HL-60/S4 treated with retinoic acid at 250 ng/mL for 4 days and 3 days (cell line): ENCODE measurements around the gene RANBP17.

Source experiments
- in situ Hi-C: fragments of 300-500 bp; cut with MboI; formaldehyde crosslinking; loops from 2 replicates; pipeline ENCODE4 v1.7.0; 2022; ENCODE audit warnings: low sequenced_read_pairs

RANBP17 gene

DNA sequence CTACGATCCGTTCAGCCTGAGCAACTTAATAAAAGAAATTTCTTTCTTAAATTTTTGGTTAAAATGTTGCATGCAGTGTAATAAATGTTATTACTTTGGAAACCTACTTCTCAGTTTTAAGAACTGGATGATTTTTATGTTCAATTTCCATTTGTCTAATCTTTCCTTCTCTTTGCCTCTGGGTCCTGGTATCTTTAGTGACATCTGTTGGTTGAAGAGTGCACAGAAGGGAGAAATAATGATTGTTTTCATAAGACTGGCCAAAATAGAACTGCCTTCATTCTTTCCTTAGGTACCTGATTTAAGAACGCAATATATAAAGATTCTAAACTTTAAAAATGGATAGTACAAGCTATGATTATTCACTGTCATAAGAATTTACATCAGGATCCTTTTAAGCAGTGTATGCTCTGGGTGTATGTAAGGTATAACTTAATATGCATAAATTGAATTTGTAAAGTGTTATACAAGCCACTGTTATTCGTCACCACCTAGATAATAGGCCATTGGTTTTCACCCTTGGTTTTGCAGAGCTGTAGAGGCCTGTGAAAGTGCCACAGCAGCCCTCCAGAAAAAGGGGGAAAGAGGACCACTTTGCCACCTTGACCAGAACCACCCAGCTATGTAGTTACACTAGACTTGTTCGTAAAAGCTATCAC is 364.4 kb downstream of the RANBP17 start:
- in situ Hi-C loops: no loop called here

DNA sequence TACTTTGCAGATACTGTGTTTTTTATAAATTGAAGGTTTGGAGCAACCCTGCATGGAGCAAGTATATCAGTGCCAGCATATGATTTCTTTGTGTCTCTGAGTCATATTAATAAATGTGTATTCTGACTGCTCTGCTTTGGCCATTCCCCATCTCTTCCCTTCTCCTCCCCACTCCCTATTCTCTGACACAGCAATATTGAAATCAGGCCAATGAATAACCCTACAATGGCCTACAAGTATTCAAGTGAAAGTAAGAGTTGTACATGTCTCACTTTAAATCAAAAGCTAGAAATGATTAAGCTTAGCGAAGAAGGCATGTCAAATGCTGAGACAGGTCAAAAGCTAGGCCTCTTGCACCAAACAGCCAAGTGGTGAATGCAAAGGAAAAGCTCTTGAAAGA is 365.0 kb downstream of the RANBP17 start:
- in situ Hi-C loops: no loop called here

DNA sequence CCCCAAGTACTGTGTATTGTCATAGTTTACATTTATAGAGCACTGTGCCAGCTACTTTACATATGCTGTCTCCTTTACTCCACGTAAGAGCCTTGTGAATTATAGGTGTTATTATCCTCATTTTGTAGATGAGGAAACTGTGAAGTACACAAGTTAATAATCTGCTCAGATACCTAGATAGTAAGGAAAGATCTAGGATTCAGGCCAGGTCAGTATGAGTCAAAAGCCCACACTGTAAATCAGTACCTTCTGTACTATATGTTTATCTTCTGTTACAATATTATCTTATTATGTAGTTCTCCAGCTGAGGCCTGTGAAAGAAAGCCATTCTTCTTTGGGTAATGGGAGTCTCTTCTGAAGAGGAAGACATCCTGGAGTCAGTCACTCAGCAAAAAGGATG is 374.8 kb downstream of the RANBP17 start:
- in situ Hi-C loops: no loop called here

DNA sequence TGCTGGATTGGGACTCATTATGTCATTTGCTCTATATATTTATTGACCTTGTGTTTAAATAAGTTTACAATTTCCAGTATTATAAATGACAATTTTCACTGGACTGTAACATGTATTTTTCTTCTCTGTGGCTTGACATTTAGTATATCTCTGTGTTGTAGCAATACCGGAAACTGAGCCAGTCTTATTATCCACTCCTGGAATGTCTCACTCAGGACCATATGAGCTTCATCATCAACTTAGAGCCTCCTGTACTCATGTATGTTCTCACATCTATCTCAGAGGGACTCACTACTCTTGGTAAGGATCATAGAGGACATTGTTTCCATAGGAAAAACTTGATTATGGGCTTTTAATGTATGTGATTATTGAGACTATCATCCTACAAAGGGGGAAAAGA is 380.7 kb downstream of the RANBP17 start:
- in situ Hi-C loops: no loop called here

DNA sequence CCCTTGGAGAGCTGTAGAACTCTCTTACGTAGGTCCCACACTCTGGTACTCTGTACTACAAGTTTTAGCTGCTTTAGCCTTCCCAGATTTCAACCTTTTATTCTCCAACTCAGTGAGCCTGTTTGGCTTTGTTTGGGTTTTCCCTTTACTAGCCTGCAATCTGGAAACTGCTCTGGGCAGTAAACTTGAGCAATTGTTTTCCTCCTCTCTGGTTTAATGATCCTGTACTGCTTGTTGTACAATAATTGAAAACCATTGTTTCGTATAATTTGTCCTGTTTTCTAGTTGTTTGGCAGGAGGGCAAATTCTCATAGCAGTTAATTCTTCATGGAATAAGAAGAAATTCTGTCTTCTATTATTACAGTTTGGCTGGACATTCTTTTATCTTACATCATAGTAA is 384.4 kb downstream of the RANBP17 start:
- in situ Hi-C loops: no loop called here

DNA sequence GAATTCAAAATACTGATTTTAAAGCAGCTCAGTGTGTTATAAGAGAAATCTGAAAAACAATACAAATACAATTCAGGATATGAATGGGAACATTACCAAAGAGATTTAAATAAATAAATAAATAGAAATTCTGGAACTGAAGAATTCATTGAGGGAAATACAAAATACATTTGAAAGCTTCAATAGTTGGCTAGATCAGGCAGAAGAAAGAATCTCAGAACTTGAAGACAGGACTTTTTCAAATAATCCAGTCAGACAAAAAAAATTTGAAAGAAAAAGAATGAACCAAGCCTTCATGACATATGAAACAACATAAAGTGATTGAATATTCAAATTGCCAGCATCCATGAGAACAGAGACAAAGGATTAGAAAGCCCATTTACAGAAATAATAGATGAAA is 387.6 kb downstream of the RANBP17 start:
- in situ Hi-C loops: no loop called here

DNA sequence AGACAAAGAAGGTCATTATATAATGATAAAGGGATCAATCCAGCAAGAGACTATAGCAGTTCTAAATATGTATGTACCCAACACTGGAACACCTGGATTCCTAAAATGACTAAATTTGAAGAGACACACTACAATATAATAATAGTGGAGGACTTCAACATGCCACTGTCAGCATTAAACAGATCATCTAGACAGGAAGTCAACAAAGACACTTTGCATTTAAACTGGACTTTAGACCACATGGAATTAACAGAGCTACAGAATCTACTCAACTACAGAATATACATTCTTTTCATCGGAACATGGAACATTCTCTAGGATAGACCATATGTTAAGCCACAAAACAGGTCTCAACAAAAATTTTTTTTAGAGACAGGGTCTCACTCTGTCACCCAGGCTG is 388.9 kb downstream of the RANBP17 start:
- in situ Hi-C loops: no loop called here

DNA sequence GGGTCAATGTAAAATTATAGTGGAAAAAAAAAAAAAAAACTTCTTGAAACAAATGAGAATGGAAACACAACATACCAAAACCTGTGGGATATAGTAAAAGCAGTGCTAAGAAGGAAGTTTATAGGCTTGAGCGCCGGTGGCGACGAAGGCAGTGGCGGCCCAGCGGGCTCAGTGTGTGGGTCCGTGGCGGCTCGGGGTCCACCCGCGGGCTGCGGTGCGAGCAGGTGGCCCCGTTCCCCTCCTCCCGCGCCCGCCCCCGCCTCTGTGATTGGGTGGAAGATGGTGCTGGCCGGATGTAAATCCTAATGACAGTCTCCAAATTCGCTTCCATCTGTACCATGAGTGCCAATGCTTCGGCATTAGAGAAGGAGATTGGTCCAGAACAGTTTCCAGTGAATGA is 389.7 kb downstream of the RANBP17 start:
- in situ Hi-C loops: no loop called here

DNA sequence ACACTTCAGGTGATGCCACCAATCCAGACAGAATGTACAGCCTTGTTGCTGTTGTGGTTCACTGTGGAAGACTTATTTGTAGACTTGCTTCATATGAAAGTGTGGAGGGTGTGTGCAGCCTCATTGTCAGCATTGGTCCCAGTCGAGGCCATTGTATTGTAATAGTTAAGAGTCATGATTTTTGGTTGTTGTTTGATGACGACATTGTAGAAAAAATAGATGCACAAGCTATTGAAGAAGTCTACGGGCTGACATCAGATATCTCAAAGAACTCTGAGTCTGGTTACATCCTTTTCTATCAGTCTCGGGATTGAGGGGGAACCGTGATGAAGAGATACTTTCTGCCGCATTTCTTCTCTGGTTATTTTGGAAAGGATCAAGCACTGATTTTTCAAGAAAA is 390.9 kb downstream of the RANBP17 start:
- in situ Hi-C loops: no loop called here

DNA sequence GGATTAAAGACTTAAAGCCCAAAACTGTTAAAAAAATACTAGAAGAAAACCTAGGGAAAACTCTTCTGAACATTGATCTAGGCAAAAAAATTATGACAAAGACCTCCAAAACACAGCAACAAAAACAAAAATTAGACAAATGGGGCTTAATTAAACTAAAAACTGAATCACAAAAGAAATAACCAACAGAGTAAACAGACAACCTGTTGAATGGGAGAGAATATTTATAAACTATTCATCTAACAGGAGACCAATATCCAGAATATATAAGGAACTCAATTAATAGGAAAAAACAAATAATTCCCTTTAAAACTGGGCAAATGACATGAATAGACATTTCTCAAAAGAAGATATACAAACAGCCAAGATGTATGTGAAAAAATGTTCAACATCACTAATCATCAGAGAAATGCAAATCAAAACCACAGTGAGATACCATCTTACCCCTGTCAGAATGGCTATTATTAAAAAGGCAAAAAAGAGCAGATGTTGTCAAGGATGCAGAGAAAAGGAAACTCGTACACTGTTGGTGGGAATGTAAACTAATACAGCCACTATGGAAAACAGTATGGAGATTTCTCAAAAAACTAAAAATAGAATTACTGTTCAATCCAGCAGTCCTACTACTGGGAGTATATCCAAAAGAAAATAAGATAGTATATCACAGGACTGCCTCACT is 397.1 kb downstream of the RANBP17 start:
- in situ Hi-C loops: no loop called here

DNA sequence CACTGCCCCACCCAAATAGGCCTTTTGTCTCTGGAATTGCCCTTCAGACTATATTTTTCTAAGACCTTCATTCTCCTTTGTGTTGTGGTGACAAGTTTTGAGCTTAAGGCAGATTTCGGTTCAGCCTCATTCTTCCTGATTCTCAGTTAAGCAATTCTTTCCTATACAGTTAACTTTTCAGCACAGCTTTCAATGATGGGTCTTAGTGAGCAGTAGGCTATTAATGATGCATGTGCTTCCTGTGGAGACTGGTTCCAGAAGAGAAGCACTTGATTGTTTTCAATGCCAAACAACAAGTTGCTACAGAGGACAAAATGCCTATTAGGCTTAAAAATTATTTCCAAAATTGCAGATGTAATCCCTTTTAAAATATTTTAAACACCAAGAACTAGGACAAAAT is 399.5 kb downstream of the RANBP17 start:
- in situ Hi-C loops: no loop called here

DNA sequence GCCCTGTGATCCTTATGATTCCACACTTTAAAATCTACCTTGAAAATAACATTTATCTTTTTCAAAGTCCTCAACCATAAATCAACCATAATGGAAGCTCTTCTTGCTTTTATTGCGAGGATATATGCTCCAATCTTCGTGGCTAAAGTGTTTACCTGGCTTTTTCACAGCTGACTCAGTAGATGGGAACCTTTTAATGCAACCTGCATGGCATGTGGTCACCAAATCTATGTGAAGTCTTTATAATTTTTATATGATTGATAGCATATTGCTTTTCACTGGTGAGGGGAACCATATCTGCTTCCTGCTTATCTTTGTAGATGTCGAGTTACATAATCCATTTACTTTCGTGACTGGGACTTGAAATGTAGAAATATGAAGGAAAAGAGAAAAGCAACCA is 400.1 kb downstream of the RANBP17 start:
- in situ Hi-C loops: no loop called here

DNA sequence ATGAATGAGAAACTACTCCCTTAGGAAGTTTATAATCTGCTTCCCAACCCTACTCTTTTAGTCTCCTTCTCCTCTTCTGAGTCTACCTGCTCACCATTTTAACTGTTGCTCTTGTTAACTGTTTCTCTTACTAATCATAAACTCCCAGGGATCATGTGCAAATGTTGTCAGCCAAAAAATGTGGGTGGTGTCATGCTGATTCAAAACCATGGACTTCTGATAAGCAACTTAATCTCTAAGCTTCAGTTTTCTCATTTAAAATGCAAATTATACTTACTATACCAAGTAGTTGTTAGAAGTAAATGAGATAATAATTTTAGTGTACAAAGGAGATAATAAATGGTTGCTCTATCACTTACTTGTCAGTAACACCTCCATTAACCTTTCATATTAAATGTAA is 401.4 kb downstream of the RANBP17 start:
- in situ Hi-C loops: no loop called here

DNA sequence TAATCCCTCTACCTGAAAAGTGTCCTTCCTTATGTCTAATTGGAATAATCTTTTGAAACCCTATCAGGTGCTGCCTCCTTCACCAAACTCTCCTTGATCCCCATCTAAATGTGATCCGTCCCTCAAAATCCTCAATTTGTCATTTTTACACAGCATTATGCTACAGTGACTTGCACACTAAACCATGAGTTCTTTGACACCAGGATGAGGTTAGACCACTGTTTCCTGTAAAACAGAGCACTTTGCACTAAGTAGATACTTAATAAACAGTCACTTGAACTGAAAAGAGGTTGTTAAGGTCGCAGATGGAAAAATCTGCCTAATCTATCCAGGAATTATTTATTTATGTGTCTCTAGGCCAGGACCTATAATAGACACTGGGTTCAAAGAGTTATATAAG is 403.0 kb downstream of the RANBP17 start:
- in situ Hi-C loops: no loop called here

DNA sequence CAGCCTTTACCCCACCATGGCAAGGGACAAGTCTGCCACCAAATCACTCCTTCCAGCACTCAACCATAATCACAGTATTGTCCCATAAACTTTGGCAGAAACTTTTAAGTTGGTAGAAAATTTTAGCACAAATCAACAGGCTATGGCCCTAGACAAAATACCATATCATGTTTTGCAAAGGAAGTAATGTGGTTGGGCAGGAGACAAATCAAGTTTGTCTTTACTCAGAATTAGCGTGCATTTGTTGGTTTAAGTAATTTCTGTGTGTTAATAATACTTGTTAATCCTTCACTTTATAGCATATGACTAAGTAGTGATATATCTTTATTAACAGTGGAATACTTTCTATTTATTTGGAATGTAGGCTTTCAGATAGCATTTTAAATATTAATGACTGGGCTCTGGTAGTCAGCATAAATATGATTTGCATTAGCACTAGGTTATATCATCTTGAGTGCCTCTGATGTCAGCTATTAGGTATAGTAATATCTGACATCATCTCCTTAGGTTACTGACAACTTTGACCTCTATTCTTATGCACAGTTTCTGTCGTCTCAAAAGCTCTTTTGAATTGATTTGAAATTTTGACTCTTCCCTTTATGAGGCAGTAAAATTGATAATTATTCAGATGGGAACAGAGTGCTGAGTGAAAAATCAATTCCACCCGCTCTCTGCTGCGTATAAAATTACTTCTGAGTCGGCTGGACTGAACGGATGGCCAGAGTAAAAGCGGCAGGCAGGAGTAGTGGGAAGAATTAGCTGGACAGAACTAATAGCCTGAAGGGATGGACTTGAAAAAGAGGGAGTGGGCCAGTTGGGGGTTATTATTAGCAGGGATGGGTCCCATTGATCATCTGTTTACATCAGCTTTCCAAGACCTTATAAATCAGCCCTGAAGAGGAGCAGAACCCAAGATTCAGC is 407.1 kb downstream of the RANBP17 start:
- in situ Hi-C loops: no loop called here

DNA sequence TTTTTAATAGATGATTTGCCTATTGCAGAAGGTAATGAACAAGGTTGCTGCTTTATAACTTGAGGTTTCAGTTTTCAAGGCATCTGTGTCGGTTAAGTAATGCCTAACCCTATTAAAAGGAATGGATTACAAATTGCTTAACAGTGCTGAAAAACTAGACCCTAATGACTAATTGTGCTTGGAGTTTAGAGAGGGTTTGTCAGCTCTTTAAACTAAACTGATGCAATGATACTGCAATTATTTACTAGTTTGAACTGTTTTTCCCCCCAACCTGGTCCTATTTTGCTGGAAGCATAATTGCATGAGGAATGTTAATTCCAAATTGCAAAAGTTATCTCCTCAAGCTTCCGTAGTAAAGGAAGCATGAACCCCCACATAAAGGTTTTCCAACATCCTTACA is 407.9 kb downstream of the RANBP17 start:
- in situ Hi-C loops: no loop called here

DNA sequence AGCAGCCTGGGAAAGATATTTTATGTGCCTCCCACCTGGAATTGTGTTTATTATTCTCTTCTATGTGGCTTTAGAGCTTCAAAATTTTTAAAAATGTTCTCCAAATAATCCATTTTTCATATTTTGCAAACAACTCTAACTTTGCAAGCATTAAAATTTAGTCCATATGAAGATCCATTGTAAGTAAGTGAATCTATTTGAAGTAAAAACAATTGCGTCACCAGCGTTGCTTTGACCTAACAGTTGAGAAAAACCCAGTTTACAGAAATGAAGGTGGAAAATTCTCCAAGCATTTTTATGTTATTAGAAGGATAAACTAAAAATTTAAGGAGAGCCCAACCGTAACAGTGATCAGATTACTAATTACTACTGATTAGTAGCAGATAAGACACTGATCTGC is 408.3 kb downstream of the RANBP17 start:
- in situ Hi-C loops: no loop called here

DNA sequence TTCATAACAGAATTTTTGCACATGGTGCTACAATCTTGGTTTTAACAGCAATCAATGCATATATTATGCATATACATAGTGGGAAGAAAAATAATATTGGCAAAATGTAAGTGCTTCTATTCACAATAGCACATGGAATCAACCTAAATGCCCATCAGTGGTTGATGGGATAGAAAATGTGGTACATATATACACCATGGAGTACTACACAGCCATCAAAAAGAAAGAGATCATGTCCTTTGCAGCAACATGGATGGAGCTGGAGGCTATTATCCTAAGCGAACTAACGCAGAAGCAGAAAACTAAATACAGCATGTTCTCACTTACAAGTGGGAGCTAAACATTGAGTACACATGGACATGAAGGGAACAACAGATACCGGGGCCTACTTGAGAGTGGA is 410.0 kb downstream of the RANBP17 start:
- in situ Hi-C loops: no loop called here

DNA sequence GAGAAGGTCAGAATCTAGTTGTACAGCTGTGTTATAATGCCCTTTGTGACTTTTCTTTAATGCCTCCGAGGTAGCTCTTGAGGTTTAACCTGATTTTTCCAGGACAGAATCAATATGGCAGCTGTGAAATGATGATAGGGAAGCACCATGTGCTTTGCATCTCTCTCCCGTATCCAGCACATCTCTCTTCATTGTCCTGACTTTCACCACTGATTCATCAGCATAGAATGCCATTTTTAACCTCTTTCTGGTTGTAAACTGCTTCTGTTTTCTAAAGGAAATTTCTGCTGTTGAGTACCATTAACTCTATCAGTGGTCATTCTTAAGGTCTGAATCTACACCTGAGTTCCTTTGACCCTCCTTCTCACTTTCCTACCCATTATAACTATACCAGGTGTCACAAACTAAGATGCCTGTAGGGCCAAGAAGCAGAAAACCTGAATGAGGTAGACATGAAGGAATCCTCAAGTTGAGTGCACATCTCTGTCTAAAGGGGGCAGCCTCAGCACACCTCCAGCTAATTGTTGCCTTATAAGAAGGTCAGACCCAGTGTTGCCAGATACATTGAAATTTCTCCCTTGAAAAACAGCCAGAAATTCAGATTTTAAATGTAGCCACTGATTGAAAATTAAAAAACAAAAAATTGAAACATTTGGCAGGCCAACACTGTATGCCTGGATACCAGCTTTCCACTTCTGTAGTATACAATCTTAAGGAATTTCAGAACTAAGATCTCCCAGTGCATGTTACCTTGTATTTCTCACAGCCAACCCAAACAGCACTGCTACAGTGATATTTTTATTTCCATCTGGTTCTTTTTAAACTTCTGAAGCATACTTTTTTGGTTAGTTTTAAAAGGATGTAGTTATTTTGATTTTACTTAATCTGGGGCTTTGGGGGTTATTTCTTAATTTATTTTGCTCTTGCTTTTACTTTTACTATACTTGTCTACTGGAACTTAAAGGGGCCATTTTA is 411.5 kb downstream of the RANBP17 start:
- in situ Hi-C loops: no loop called here

DNA sequence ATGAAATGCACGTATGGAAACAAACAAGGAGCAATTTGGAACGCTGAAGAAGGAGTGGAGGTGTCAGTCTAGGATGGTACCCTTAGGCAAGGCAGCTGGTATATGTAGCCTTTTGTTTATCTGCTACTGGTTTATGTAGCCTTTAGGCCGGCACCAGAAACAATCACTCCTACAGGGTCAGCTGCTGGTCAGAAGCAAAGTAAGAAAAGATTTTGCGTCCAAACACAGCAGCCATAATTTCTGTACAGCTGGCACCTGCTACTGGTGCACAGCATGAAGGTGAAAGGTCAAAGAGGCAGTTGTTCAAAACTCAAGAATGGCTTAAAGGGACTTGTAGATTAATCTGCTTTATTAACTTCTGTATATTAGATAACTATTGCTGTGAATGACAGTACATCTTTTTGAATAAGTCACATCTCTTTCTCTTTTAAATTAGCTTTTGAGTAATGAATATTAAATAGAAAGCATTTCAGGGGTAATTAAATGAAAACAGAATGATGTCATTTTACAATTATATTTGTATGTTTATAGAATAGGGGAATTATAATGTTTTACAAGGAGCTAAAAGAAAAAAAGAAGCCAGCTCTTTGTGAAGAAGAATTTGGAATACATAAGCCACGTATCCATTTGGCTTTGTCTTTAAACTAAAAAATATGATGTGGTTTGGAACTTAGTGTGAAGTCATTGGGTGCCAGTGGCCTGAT is 414.2 kb downstream of the RANBP17 start:
- in situ Hi-C loops: no loop called here
